ENCODE results near the gene CDC73. TPM values are rescaled to one million over a fixed set of nuclear protein-coding genes. Genes with fewer than 3 reads are reported as not detected.

Gene CDC73
- total RNA-seq, 1 experiment from 2014 or later, result 62.5 TPM

GRCh38 chr1:193144361-193144938 lies 22.6 kb downstream of the CDC73 start:
- Mint-ChIP-seq H3K4me3 (no peak overlapping the region), H3K27me3 (ENCODE audit: low read depth) (no peaks in the 10 kb centered on the region), H3K36me3 (ENCODE audit: insufficient read depth in 1 of 3, low read depth in 3 of 3) (peaks cover 24 to 52% (median 46%) of the 10 kb centered on the region in 3 experiments; a peak in 6 of 7 replicates), H3K4me1 (peaks cover 7 to 10% of the 10 kb centered on the region in 2 experiments), H3K9me3 (no peaks in the 10 kb centered on the region), H3K27ac (no peak overlapping the region)
- no peak overlapping the region for H4K8ac ChIP-seq (replicated peaks; ENCODE audit: insufficient read length, low read depth, low read length)
- H3K27me3 ChIP-seq (ENCODE audit: insufficient read depth, low read length), result no peaks in the 10 kb centered on the region; the same call in 1 of the 2 replicates
- no peak for DNase-seq
- H3T11ph ChIP-seq (ENCODE audit: low read length), result no peak overlapping the region
- H3K79me1 ChIP-seq (ENCODE audit: insufficient read depth, low read depth, low read length, poor library complexity, severe bottlenecking), result no peaks in the 10 kb centered on the region
- H2BK20ac ChIP-seq (ENCODE audit: low read depth, low read length, poor library complexity, severe bottlenecking), result no peak overlapping the region
- H3K4me1 ChIP-seq (ENCODE audit: insufficient read depth, low read length), result peaks cover 4% of the 10 kb centered on the region; the same call in 1 of the 2 replicates
- H2BK120ac ChIP-seq (ENCODE audit: low read depth, low read length, poor library complexity, severe bottlenecking), result no peak overlapping the region
- no peak overlapping the region for H2BK12ac ChIP-seq (ENCODE audit: insufficient read length, low read depth, low read length)
- no peak overlapping the region for H3K27ac ChIP-seq (ENCODE audit: insufficient read length, low read depth, low read length)
- no peaks in the 10 kb centered on the region for H3K9me3 ChIP-seq (ENCODE audit: control insufficient read depth, low read depth, low read length)
- H3K56ac ChIP-seq (ENCODE audit: insufficient read length, low read depth, low read length), result no peak overlapping the region
- no peak overlapping the region for H2BK5ac ChIP-seq (ENCODE audit: insufficient read length, low read length)
- no peaks in the 10 kb centered on the region for H3K23me2 ChIP-seq (ENCODE audit: insufficient read length, low read depth, low read length, poor library complexity, severe bottlenecking)
- H2BK15ac ChIP-seq (ENCODE audit: low read depth, low read length), result no peak overlapping the region
- no peak overlapping the region for H3K9ac ChIP-seq (ENCODE audit: extremely low read depth, insufficient read length, low read length)
- WGBS (ENCODE audit: extremely low coverage, insufficient read length, low lambda C conversion rate), result no CpG with 5 or more reads among the region's 5 CpGs
- no peaks in the 10 kb centered on the region for H3K79me2 ChIP-seq (ENCODE audit: insufficient read depth, low read length)
- H4K5ac ChIP-seq (ENCODE audit: insufficient read length, low read depth, low read length), result no peak overlapping the region
- no peak overlapping the region for H3K23ac ChIP-seq (ENCODE audit: insufficient read length, low read depth, low read length)
- no peak overlapping the region for H2AFZ ChIP-seq (ENCODE audit: low read length)
- H4K20me1 ChIP-seq (ENCODE audit: control insufficient read depth, insufficient read depth, insufficient read length), result no peaks in the 10 kb centered on the region
- no peak overlapping the region for H3K14ac ChIP-seq (ENCODE audit: insufficient read depth, low read length)
- no peak overlapping the region for H3K18ac ChIP-seq (ENCODE audit: insufficient read length, low read depth, low read length)
- TF ChIP-seq, protein P1, sequence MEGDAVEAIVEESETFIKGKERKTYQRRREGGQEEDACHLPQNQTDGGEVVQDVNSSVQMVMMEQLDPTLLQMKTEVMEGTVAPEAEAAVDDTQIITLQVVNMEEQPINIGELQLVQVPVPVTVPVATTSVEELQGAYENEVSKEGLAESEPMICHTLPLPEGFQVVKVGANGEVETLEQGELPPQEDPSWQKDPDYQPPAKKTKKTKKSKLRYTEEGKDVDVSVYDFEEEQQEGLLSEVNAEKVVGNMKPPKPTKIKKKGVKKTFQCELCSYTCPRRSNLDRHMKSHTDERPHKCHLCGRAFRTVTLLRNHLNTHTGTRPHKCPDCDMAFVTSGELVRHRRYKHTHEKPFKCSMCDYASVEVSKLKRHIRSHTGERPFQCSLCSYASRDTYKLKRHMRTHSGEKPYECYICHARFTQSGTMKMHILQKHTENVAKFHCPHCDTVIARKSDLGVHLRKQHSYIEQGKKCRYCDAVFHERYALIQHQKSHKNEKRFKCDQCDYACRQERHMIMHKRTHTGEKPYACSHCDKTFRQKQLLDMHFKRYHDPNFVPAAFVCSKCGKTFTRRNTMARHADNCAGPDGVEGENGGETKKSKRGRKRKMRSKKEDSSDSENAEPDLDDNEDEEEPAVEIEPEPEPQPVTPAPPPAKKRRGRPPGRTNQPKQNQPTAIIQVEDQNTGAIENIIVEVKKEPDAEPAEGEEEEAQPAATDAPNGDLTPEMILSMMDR (conservative IDR thresholded peaks at IDR 0.05), result no peak
- no peak overlapping the region for H3K4me2 ChIP-seq (ENCODE audit: insufficient read depth, insufficient read length, low read length)
- H2AK5ac ChIP-seq (ENCODE audit: insufficient read length, low read length), result no peak overlapping the region
- H3K4ac ChIP-seq (ENCODE audit: low read depth, low read length), result no peak overlapping the region
- H4K91ac ChIP-seq (ENCODE audit: insufficient read length, low read depth, low read length), result no peak overlapping the region

Data from H9 (cell line).